GM12891 (cell line): Measurements from ENCODE around the gene KRT37.

ENCODE experiments used
- POLR2A ChIP-seq: IDR thresholded peaks from 2 replicates; pipeline ENCODE4 v1.6.1; 2011; ENCODE audit warnings: low read depth, low read length, control low read depth
- POLR2AphosphoS5 ChIP-seq: IDR thresholded peaks from 2 replicates; pipeline ENCODE4 v1.6.1; 2011; ENCODE audit warnings: low read depth, low read length, control low read depth
- SPI1 ChIP-seq: IDR thresholded peaks from 2 replicates; pipeline ENCODE4 v1.6.1; 2011; ENCODE audit warnings: low read depth, low read length, control low read depth
- TAF1 ChIP-seq: IDR thresholded peaks from 2 replicates; pipeline ENCODE4 v1.6.1; 2011; ENCODE audit warnings: low read depth, low read length, control low read depth

GRCh38 chr17:41464682-41465081, 40.3 kb upstream of the KRT37 start:
- TF ChIP-seq POLR2AphosphoS5: no peak
- no peak for TF ChIP-seq TAF1
- TF ChIP-seq POLR2A: no peak
- TF ChIP-seq SPI1: no peak
